HG03521 (cell line): ENCODE data around the gene DTX4.
A peak's percentile ranks its signal among the peaks of the same experiment; 100 is the strongest.

ENCODE experiments used
- ATAC-seq: cut with Tn5 transposase; IDR thresholded peaks from one replicate; pipeline ENCODE4 v1.9.1; 2021; ENCODE audit warnings: mild to moderate bottlenecking, moderate library complexity; ENCODE audit not compliant: unreplicated experiment

DTX4 gene

GRCh38 chr11:59172345-59173079 is 580 bp downstream of the DTX4 start:
- ATAC-seq = peak; percentile 22

- no peak for ATAC-seq
Observed at GRCh38 chr11:59173080-59173963, 1.4 kb downstream of the DTX4 start.

GRCh38 chr11:59173964-59174663 is 2.2 kb downstream of the DTX4 start:
- ATAC-seq = no peak

- ATAC-seq = no peak
Observed at GRCh38 chr11:59174664-59175033, 2.7 kb downstream of the DTX4 start.

- ATAC-seq = no peak
Observed at GRCh38 chr11:59175091-59175501, 3.2 kb downstream of the DTX4 start.

GRCh38 chr11:59176330-59176729 is 4.4 kb downstream of the DTX4 start:
- ATAC-seq = no peak

- ATAC-seq = no peak
Observed at GRCh38 chr11:59178402-59178801, 6.5 kb downstream of the DTX4 start.

GRCh38 chr11:59179121-59179520 is 7.2 kb downstream of the DTX4 start:
- no peak for ATAC-seq

- ATAC-seq = no peak
Observed at GRCh38 chr11:59180168-59180776, 8.3 kb downstream of the DTX4 start.

- ATAC-seq = no peak
Observed at GRCh38 chr11:59180907-59181306, 9.0 kb downstream of the DTX4 start.

- no peak for ATAC-seq
Observed at GRCh38 chr11:59181746-59182456, 10.0 kb downstream of the DTX4 start.

GRCh38 chr11:59182457-59183151 is 10.7 kb downstream of the DTX4 start:
- ATAC-seq = no peak

GRCh38 chr11:59183771-59184170 is 11.8 kb downstream of the DTX4 start:
- no peak for ATAC-seq

- no peak for ATAC-seq
Observed at GRCh38 chr11:59184691-59185339, 12.9 kb downstream of the DTX4 start.

- no peak for ATAC-seq
Observed at GRCh38 chr11:59185386-59185945, 13.5 kb downstream of the DTX4 start.

- ATAC-seq = peak; percentile 69
Observed at GRCh38 chr11:59186130-59186594, 14.2 kb downstream of the DTX4 start.

- no peak for ATAC-seq
Observed at GRCh38 chr11:59187035-59187434, 15.1 kb downstream of the DTX4 start.

- no peak for ATAC-seq
Observed at GRCh38 chr11:59187587-59187986, 15.7 kb downstream of the DTX4 start.

GRCh38 chr11:59188954-59189353 is 17.0 kb downstream of the DTX4 start:
- ATAC-seq = no peak
